H9 (cell line): ENCODE results near the gene ANKRD52. TPM values are rescaled to one million over a fixed set of nuclear protein-coding genes. Genes with fewer than 3 reads are reported as not detected.

Source experiments
- DNase-seq: peaks from one replicate; pipeline ENCODE4 v3.0.0-alpha.2; 2017
- H2AFZ ChIP-seq: one replicate; pipeline ENCODE4 v1.6.1; 2013; ENCODE audit warnings: mild to moderate bottlenecking, low read length, control low read depth, moderate library complexity
- H2AK5ac ChIP-seq: 2 replicates; pipeline ENCODE4 v1.6.1; 2013; ENCODE audit warnings: low read length, control low read depth, mixed read lengths; ENCODE audit not compliant: insufficient read length
- H2BK120ac ChIP-seq: one replicate; pipeline ENCODE4 v1.6.1; 2013; ENCODE audit warnings: low read depth, mild to moderate bottlenecking, low read length, control low read depth, inconsistent platforms; ENCODE audit not compliant: poor library complexity, severe bottlenecking
- H2BK12ac ChIP-seq: 2 replicates; pipeline ENCODE4 v1.6.1; 2013; ENCODE audit warnings: low read length, control low read depth, mixed read lengths, low read depth; ENCODE audit not compliant: insufficient read length
- H2BK15ac ChIP-seq: 2 replicates; pipeline ENCODE4 v1.6.1; 2013; ENCODE audit warnings: low read depth, low read length, control low read depth
- H2BK20ac ChIP-seq: one replicate; pipeline ENCODE4 v1.6.1; 2013; ENCODE audit warnings: low read depth, mild to moderate bottlenecking, low read length, control low read depth, inconsistent platforms; ENCODE audit not compliant: poor library complexity, severe bottlenecking
- H2BK5ac ChIP-seq: 2 replicates; pipeline ENCODE4 v1.6.1; 2013; ENCODE audit warnings: low read length, control low read depth, mixed read lengths; ENCODE audit not compliant: insufficient read length
- H3K14ac ChIP-seq: 2 replicates; pipeline ENCODE4 v1.6.1; 2013; ENCODE audit warnings: low read length, control low read depth; ENCODE audit not compliant: insufficient read depth
- H3K18ac ChIP-seq: 2 replicates; pipeline ENCODE4 v1.6.1; 2013; ENCODE audit warnings: low read depth, mild to moderate bottlenecking, mixed read lengths, low read length, control low read depth; ENCODE audit not compliant: insufficient read length
- H3K23ac ChIP-seq: 2 replicates; pipeline ENCODE4 v1.6.1; 2013; ENCODE audit warnings: low read length, control low read depth, mixed read lengths, low read depth; ENCODE audit not compliant: insufficient read length
- H3K23me2 ChIP-seq: 2 replicates; pipeline ENCODE4 v1.6.1; 2013; ENCODE audit warnings: low read depth, mild to moderate bottlenecking, mixed read lengths, low read length, control low read depth; ENCODE audit not compliant: insufficient read length, poor library complexity, severe bottlenecking
- H3K27ac ChIP-seq: 2 replicates; pipeline ENCODE4 v1.5.1; 2013; ENCODE audit warnings: low read length, control low read depth, mixed read lengths, low read depth; ENCODE audit not compliant: insufficient read length
- H3K27me3 ChIP-seq: 2 replicates; pipeline ENCODE4 v1.6.1; 2013; ENCODE audit warnings: low read length, control low read depth, inconsistent platforms; ENCODE audit not compliant: insufficient read depth
- H3K4ac ChIP-seq: 2 replicates; pipeline ENCODE4 v1.6.1; 2013; ENCODE audit warnings: low read depth, mild to moderate bottlenecking, control low read depth, inconsistent platforms, low read length, moderate library complexity
- H3K4me1 ChIP-seq: 2 replicates; pipeline ENCODE4 v1.6.1; 2013; ENCODE audit warnings: low read length, control low read depth, inconsistent platforms; ENCODE audit not compliant: insufficient read depth
- H3K4me2 ChIP-seq: 2 replicates; pipeline ENCODE4 v1.6.1; 2013; ENCODE audit warnings: low read length, control low read depth, mixed read lengths; ENCODE audit not compliant: insufficient read length, insufficient read depth
- H3K56ac ChIP-seq: 2 replicates; pipeline ENCODE4 v1.6.1; 2013; ENCODE audit warnings: low read depth, mild to moderate bottlenecking, mixed read lengths, low read length, control low read depth; ENCODE audit not compliant: insufficient read length
- H3K79me1 ChIP-seq: 2 replicates; pipeline ENCODE4 v1.6.1; 2013; ENCODE audit warnings: low read depth, mild to moderate bottlenecking, moderate library complexity, low read length, control low read depth, inconsistent platforms; ENCODE audit not compliant: insufficient read depth, poor library complexity, severe bottlenecking
- H3K79me2 ChIP-seq: 2 replicates; pipeline ENCODE4 v1.6.1; 2013; ENCODE audit warnings: low read length, control low read depth, inconsistent platforms; ENCODE audit not compliant: insufficient read depth
- H3K9ac ChIP-seq: 2 replicates; pipeline ENCODE4 v1.6.1; 2013; ENCODE audit warnings: low read length, control low read depth, mixed read lengths; ENCODE audit not compliant: insufficient read length; ENCODE audit errors: extremely low read depth
- H3K9me3 ChIP-seq: one replicate; pipeline ENCODE4 v1.6.1; 2013; ENCODE audit warnings: low read depth, low read length, inconsistent platforms; ENCODE audit not compliant: control insufficient read depth
- H3T11ph ChIP-seq: one replicate; pipeline ENCODE4 v1.6.1; 2013; ENCODE audit warnings: mild to moderate bottlenecking, low read length, control low read depth, inconsistent platforms
- H4K20me1 ChIP-seq: one replicate; pipeline ENCODE4 v1.6.1; 2013; ENCODE audit not compliant: control insufficient read depth, insufficient read length, insufficient read depth
- H4K5ac ChIP-seq: 2 replicates; pipeline ENCODE4 v1.6.1; 2013; ENCODE audit warnings: low read depth, mild to moderate bottlenecking, mixed read lengths, low read length, control low read depth; ENCODE audit not compliant: insufficient read length
- H4K8ac ChIP-seq: replicated peaks from 2 replicates; pipeline ENCODE4 v1.6.1; 2013; ENCODE audit warnings: low read length, control low read depth, mixed read lengths, low read depth; ENCODE audit not compliant: insufficient read length
- H4K91ac ChIP-seq: 2 replicates; pipeline ENCODE4 v1.6.1; 2013; ENCODE audit warnings: low read depth, mild to moderate bottlenecking, moderate library complexity, mixed read lengths, low read length, control low read depth; ENCODE audit not compliant: insufficient read length
- H3K27ac Mint-ChIP-seq, 3 experiments: 2 replicates in 2 of 3; 3 replicates in 1 of 3; pipeline ENCODE4 v1.8.0; 2020 to 2021; ENCODE audit warnings: mixed read lengths in 3 of 3, mild to moderate bottlenecking in 1 of 3, moderate library complexity in 1 of 3
- H3K27me3 Mint-ChIP-seq: 2 replicates; pipeline ENCODE4 v1.8.0; 2021; ENCODE audit warnings: low read depth, mild to moderate bottlenecking, moderate library complexity, mixed read lengths
- H3K36me3 Mint-ChIP-seq, 3 experiments: 2 replicates in 2 of 3; 3 replicates in 1 of 3; pipeline ENCODE4 v1.8.0; 2020 to 2021; ENCODE audit warnings: low read depth in 3 of 3, mixed read lengths in 3 of 3; ENCODE audit not compliant: insufficient read depth in 1 of 3
- H3K4me1 Mint-ChIP-seq, 2 experiments: 2 replicates each; pipeline ENCODE4 v1.8.0; 2020; ENCODE audit warnings: mixed read lengths in 2 of 2
- H3K4me3 Mint-ChIP-seq, 2 experiments: 2 replicates in 1 of 2; 3 replicates in 1 of 2; pipeline ENCODE4 v1.8.0; 2020 to 2021; ENCODE audit warnings: mild to moderate bottlenecking in 2 of 2, mixed read lengths in 2 of 2, moderate library complexity in 1 of 2
- H3K9me3 Mint-ChIP-seq, 2 experiments: 2 replicates in 1 of 2; 3 replicates in 1 of 2; pipeline ENCODE4 v1.8.0; 2020; ENCODE audit warnings: mild to moderate bottlenecking in 2 of 2, mixed read lengths in 2 of 2, moderate library complexity in 1 of 2
- WGBS: extraction: QIAGEN DNeasy Blood & Tissue Kit; methylation state at CpG from one replicate; pipeline ENCODE4 v1.1.7; 2013; ENCODE audit warnings: missing lambda C conversion rate, low lambda C conversion rate, mixed read lengths; ENCODE audit not compliant: insufficient read length; ENCODE audit errors: extremely low coverage; 5-methylcytosine and 5-hydroxymethylcytosine counted together
- total RNA-seq: library from RNA; stranded (reverse); gene quantifications from 2 replicates; pipeline ENCODE4 v1.2.1, GENCODE V29; 2021
- TF ChIP-seq, protein P1 (sequence below): fragments of 200-600 bp; sonication (generic); conservative IDR thresholded peaks from 3 replicates; pipeline ENCODE4 v1.8.0; 2021; ENCODE audit warnings: antibody characterized with exemption, mild to moderate bottlenecking

Gene ANKRD52
- total RNA-seq, 1 experiment from 2014 or later = 33.4 TPM

DNA sequence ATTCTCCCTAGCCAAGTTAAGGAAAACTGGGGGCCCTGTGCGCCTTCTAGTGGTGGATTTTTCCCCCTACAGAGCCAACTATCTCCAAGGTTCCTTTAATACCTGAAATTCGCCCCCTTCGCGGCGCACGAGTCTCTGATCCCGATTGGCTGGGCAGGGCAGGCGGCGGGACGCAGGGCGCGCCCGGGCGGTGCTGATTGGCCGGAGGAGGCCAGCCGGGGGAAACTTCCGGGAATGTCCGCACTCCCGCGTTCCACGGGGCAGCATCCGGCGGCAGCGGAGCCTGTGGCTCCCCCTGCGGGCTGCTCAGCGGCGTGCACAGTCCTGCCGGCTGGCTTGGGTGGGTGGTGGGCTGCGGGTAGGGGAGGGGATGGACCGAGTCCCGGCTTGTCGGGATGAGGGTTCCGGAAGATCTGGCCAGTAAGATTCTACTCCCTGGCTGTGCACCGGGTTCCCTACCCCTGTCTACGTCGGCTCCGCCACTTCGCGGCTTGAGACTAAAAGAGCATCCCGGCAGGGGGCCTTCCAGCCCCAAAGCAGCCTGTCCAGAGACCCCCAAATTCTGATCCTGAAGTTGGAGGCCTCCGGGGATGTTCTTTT is 34.0 kb downstream of the ANKRD52 start, which contains the start of gene NABP2:
Gene NABP2 (plus strand): TSS at position 241 of the 600 bp plus-strand sequence. CDS start 515 bp downstream, outside the sequence.
- peaks cover 26% of the 10 kb centered on the region for H3K23me2 ChIP-seq
- peak within 1 kb of the TSS; percentile 2 for H3K56ac ChIP-seq
- TF ChIP-seq, protein P1, sequence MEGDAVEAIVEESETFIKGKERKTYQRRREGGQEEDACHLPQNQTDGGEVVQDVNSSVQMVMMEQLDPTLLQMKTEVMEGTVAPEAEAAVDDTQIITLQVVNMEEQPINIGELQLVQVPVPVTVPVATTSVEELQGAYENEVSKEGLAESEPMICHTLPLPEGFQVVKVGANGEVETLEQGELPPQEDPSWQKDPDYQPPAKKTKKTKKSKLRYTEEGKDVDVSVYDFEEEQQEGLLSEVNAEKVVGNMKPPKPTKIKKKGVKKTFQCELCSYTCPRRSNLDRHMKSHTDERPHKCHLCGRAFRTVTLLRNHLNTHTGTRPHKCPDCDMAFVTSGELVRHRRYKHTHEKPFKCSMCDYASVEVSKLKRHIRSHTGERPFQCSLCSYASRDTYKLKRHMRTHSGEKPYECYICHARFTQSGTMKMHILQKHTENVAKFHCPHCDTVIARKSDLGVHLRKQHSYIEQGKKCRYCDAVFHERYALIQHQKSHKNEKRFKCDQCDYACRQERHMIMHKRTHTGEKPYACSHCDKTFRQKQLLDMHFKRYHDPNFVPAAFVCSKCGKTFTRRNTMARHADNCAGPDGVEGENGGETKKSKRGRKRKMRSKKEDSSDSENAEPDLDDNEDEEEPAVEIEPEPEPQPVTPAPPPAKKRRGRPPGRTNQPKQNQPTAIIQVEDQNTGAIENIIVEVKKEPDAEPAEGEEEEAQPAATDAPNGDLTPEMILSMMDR = peak; percentile 92
- no peak within 1 kb of the TSS for H2BK15ac ChIP-seq
- peak within 1 kb of the TSS; percentile 19 for H2AFZ ChIP-seq
- peaks cover 2% of the 10 kb centered on the region; the same call in 1 of the 2 replicates for H3K4me1 ChIP-seq
- peak within 1 kb of the TSS; percentile 57 for H4K5ac ChIP-seq
- Mint-ChIP-seq H3K27me3 (no peaks in the 10 kb centered on the region), H3K4me3 (peak within 1 kb of the TSS; percentile 98 to 99), H3K4me1 (peaks cover 32 to 39% of the 10 kb centered on the region in 2 experiments), H3K36me3 (peaks cover 5 to 14% (median 13%) of the 10 kb centered on the region in 3 experiments; a peak in 6 of 7 replicates), H3K27ac (peak within 1 kb of the TSS; percentile 86 to 98 (median 97)), H3K9me3 (no peaks in the 10 kb centered on the region; a peak in 1 of 5 replicates)
- H3K4me2 ChIP-seq = peak within 1 kb of the TSS; percentile 58
- H2BK12ac ChIP-seq = peak within 1 kb of the TSS; percentile 30
- H3K9ac ChIP-seq = peak within 1 kb of the TSS; percentile 61
- H3K27me3 ChIP-seq = no peaks in the 10 kb centered on the region
- H4K91ac ChIP-seq = peak within 1 kb of the TSS; percentile 36
- no peak within 1 kb of the TSS for H4K8ac ChIP-seq
- DNase-seq = peak; percentile 100
- no peaks in the 10 kb centered on the region; the same call in 1 of the 2 replicates for H3K79me2 ChIP-seq
- peak within 1 kb of the TSS; percentile 87; the same call in 1 of the 2 replicates for H3K14ac ChIP-seq
- peak within 1 kb of the TSS; percentile 56 for H3T11ph ChIP-seq
- peak within 1 kb of the TSS; percentile 71 for H2AK5ac ChIP-seq
- H3K27ac ChIP-seq = peak within 1 kb of the TSS; percentile 15
- H2BK120ac ChIP-seq = no peak within 1 kb of the TSS
- H3K4ac ChIP-seq = no peak within 1 kb of the TSS; the same call in 1 of the 2 replicates
- no peak within 1 kb of the TSS for H2BK5ac ChIP-seq
- peaks cover 3% of the 10 kb centered on the region for H4K20me1 ChIP-seq
- WGBS = no CpG with 5 or more reads among the region's 41 CpGs
- no peak within 1 kb of the TSS for H2BK20ac ChIP-seq
- H3K79me1 ChIP-seq = no peaks in the 10 kb centered on the region
- no peaks in the 10 kb centered on the region for H3K9me3 ChIP-seq
- H3K23ac ChIP-seq = no peak within 1 kb of the TSS
- H3K18ac ChIP-seq = peak within 1 kb of the TSS; percentile 86
